Endodermal cell (in vitro differentiated cells): ENCODE results near the gene RGS9. TPM values are rescaled to one million over a fixed set of nuclear protein-coding genes. Genes with fewer than 3 reads are reported as not detected.

ENCODE experiments used
- DNase-seq: peaks from one replicate; pipeline ENCODE4 v3.0.0-alpha.2; 2017
- H3K27ac ChIP-seq: 2 replicates; pipeline ENCODE4 v1.5.1; 2013; ENCODE audit warnings: mild to moderate bottlenecking, low read depth, low read length, moderate library complexity
- H3K27me3 ChIP-seq: 2 replicates; pipeline ENCODE4 v1.6.1; 2013; ENCODE audit warnings: mild to moderate bottlenecking, low read length, moderate library complexity; ENCODE audit not compliant: insufficient read depth, control insufficient read depth, poor library complexity, severe bottlenecking
- H3K36me3 ChIP-seq: 2 replicates; pipeline ENCODE4 v1.7.0; 2013; ENCODE audit warnings: mild to moderate bottlenecking, low read length, moderate library complexity; ENCODE audit not compliant: control insufficient read depth, insufficient read depth
- H3K4me1 ChIP-seq: one replicate; pipeline ENCODE4 v1.7.0; 2013; ENCODE audit warnings: low read length; ENCODE audit not compliant: control insufficient read depth, insufficient read depth
- H3K4me3 ChIP-seq: 2 replicates; pipeline ENCODE4 v1.5.1; 2013; ENCODE audit warnings: mild to moderate bottlenecking, low read length, moderate library complexity
- H3K9ac ChIP-seq: 2 replicates; pipeline ENCODE4 v1.6.1; 2013; ENCODE audit warnings: mild to moderate bottlenecking, low read length, moderate library complexity; ENCODE audit not compliant: poor library complexity, severe bottlenecking; ENCODE audit errors: extremely low read depth
- H3K9me3 ChIP-seq: 2 replicates; pipeline ENCODE4 v1.6.1; 2013; ENCODE audit warnings: mild to moderate bottlenecking, low read length, moderate library complexity; ENCODE audit not compliant: control insufficient read depth
- H3K27ac Mint-ChIP-seq: 2 replicates; pipeline ENCODE4 v1.8.0; 2020; ENCODE audit warnings: mixed read lengths
- H3K27me3 Mint-ChIP-seq: 2 replicates; pipeline ENCODE4 v1.8.0; 2021; ENCODE audit warnings: mild to moderate bottlenecking, mixed read lengths; ENCODE audit not compliant: insufficient read depth
- H3K36me3 Mint-ChIP-seq: 2 replicates; pipeline ENCODE4 v1.8.0; 2020; ENCODE audit warnings: low read depth, mixed read lengths
- H3K4me1 Mint-ChIP-seq: 2 replicates; pipeline ENCODE4 v1.8.0; 2020; ENCODE audit warnings: mixed read lengths
- H3K4me3 Mint-ChIP-seq: 2 replicates; pipeline ENCODE4 v1.8.0; 2020; ENCODE audit warnings: mild to moderate bottlenecking, moderate library complexity, mixed read lengths
- H3K9me3 Mint-ChIP-seq: 2 replicates; pipeline ENCODE4 v1.8.0; 2020; ENCODE audit warnings: mild to moderate bottlenecking, mixed read lengths
- WGBS, 2 experiments: methylation state at CpG; one replicate each; pipeline versions ENCODE4 v1.1.5 to v1.1.7; 2013; ENCODE audit warnings: missing lambda C conversion rate in 2 of 2, mixed read lengths in 1 of 2; ENCODE audit not compliant: insufficient coverage in 1 of 2, insufficient read length in 1 of 2; 5-methylcytosine and 5-hydroxymethylcytosine counted together
- total RNA-seq, 2 donors: library from RNA; stranded (reverse); fragmentation: NEBNext Ultra II Directional in 1 of 2; extraction: Animal tissue kit (Norgen Biotek cat#: 25700) in 1 of 2; gene quantifications; 2 replicates in 1 of 2; 3 replicates in 1 of 2; pipeline ENCODE4 v1.2.1, GENCODE V29; 2021
- TF ChIP-seq, protein P1 (sequence below): fragments of 200-600 bp; sonication (generic); conservative IDR thresholded peaks from 2 replicates; pipeline ENCODE4 v1.5.0; 2021; ENCODE audit warnings: antibody characterized with exemption, mild to moderate bottlenecking

The RGS9 gene
- total RNA-seq, 2 donors from 2014 or later = 11.1 to 14.7 TPM

DNA sequence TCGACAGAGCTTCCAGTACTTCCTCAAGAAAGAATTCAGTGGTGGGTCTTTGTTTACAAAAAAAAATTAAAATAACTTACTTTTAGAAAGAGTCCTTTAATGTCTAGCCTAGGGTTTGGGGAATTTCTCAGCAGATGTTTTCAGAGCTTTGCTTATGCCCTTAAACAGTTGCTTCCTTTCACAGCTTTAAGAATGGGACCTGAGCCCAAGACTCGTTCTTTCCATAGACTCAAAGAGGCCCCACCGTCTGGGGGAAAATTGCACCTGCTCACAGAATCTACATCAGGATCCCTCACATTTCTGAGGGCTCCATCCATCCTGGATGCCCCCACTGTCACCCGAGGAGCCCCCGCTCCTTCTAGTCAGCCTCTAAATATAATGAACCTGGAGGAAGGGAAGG, 60.0 kb downstream of the RGS9 start:
- Histone ChIP-seq H3K9ac (no peak overlapping the region), H3K27me3 (no peaks in the 10 kb centered on the region), H3K4me3 (no peak overlapping the region), H3K4me1 (no peaks in the 10 kb centered on the region), H3K9me3 (no peaks in the 10 kb centered on the region), H3K36me3 (no peaks in the 10 kb centered on the region), H3K27ac (no peak overlapping the region)
- Mint-ChIP-seq H3K9me3 (no peaks in the 10 kb centered on the region), H3K4me1 (peaks cover 2% of the 10 kb centered on the region), H3K27ac (no peak overlapping the region), H3K36me3 (no peaks in the 10 kb centered on the region), H3K27me3 (no peaks in the 10 kb centered on the region), H3K4me3 (no peak overlapping the region)
- no peak for DNase-seq
- 91 to 100% methylated on average over 2 to 5 of the region's 5 CpGs for WGBS, 2 experiments
- TF ChIP-seq, protein P1, sequence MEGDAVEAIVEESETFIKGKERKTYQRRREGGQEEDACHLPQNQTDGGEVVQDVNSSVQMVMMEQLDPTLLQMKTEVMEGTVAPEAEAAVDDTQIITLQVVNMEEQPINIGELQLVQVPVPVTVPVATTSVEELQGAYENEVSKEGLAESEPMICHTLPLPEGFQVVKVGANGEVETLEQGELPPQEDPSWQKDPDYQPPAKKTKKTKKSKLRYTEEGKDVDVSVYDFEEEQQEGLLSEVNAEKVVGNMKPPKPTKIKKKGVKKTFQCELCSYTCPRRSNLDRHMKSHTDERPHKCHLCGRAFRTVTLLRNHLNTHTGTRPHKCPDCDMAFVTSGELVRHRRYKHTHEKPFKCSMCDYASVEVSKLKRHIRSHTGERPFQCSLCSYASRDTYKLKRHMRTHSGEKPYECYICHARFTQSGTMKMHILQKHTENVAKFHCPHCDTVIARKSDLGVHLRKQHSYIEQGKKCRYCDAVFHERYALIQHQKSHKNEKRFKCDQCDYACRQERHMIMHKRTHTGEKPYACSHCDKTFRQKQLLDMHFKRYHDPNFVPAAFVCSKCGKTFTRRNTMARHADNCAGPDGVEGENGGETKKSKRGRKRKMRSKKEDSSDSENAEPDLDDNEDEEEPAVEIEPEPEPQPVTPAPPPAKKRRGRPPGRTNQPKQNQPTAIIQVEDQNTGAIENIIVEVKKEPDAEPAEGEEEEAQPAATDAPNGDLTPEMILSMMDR = no peak

DNA sequence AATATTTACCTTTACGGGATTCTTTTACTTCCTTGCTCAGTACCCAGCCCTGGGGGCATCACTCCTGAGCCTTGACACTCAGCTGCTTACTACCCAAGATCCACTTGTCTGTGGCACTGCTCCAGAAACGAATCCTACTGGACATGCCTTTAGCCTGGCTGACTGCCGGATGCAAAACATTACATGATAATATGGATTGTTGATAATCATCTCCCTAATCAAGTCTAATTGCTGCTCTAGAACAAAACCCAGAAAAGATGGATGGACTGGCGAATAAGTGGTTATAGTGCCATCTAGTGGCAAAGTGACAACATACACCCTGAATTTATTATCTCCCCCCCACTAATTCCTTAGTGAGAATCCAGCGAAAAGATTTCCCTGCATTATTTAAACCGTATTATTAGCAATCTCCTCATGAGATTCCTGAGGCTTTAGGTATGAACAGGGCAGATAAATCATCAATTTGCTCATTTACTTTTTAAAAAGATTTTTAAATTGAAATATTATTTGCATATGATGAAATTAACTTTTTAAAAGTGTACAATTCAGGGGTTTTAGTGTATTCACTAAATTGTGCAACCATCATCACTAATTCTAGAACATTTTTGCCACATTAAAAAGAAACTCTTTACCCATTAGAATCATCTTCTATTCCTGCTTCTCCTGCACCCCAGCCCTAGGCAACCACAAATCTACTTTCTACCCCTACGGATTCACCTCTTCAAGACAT, 61.6 kb downstream of the RGS9 start:
- H3K36me3 Mint-ChIP-seq = no peaks in the 10 kb centered on the region
- H3K4me1 Mint-ChIP-seq = peaks cover 2% of the 10 kb centered on the region
- Histone ChIP-seq H3K36me3 (no peaks in the 10 kb centered on the region), H3K4me3 (no peak overlapping the region), H3K4me1 (no peaks in the 10 kb centered on the region), H3K9me3 (no peaks in the 10 kb centered on the region), H3K9ac (no peak overlapping the region), H3K27me3 (no peaks in the 10 kb centered on the region), H3K27ac (no peak overlapping the region)
- no peaks in the 10 kb centered on the region for H3K27me3 Mint-ChIP-seq
- no peaks in the 10 kb centered on the region for H3K9me3 Mint-ChIP-seq
- H3K4me3 Mint-ChIP-seq = no peak overlapping the region
- peak; percentile 70 for DNase-seq
- WGBS, 2 experiments = 38 to 67% methylated on average over 3 to 7 of the region's 7 CpGs
- no peak overlapping the region for H3K27ac Mint-ChIP-seq
- TF ChIP-seq, protein P1 = peak; percentile 88

DNA sequence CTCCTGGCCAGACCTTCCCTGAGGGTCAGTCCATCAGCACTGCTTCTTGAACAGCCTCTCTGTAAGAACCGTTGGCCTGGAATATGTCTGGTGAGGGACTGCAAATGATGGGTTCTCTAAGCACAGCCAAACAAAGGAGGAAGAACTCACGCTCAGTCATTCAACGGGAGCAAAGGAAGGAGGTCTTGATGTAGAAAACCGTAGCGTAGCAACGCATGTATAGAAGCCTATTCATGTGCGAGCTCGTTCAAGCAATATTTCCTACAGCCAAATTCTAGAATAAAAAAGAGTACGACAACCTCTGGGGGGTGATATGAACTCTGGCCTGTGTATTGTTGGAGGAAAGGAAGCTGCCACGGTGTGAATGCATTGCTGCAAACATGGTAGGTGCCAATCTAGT, 64.2 kb downstream of the RGS9 start:
- H3K4me3 ChIP-seq = no peak overlapping the region
- TF ChIP-seq, protein P1 = no peak
- no peak overlapping the region for H3K9ac ChIP-seq
- H3K27ac Mint-ChIP-seq = no peak overlapping the region
- no peaks in the 10 kb centered on the region for H3K36me3 Mint-ChIP-seq
- H3K4me3 Mint-ChIP-seq = no peak overlapping the region
- H3K9me3 Mint-ChIP-seq = no peaks in the 10 kb centered on the region
- no peaks in the 10 kb centered on the region for H3K9me3 ChIP-seq
- DNase-seq = no peak
- H3K27me3 ChIP-seq = no peaks in the 10 kb centered on the region
- no peaks in the 10 kb centered on the region for H3K4me1 ChIP-seq
- H3K4me1 Mint-ChIP-seq = no peaks in the 10 kb centered on the region
- no peaks in the 10 kb centered on the region for H3K27me3 Mint-ChIP-seq
- no peaks in the 10 kb centered on the region for H3K36me3 ChIP-seq
- no peak overlapping the region for H3K27ac ChIP-seq
- WGBS, 2 experiments = 82 to 95% methylated on average over 9 to 10 of the region's 10 CpGs
